T-helper 1 cell treated with Interleukin-12 subunit alpha and Interleukin-12 subunit beta and Interleukin-4 antibody, amounts not matched to agents 30 μg/mL and 1 μg/mL, for 36 hours (primary cell): Measurements from ENCODE around the gene STXBP2.

Source experiments
- H3K27ac Mint-ChIP-seq: one replicate; pipeline ENCODE4 v1.8.0; 2021; ENCODE audit warnings: mild to moderate bottlenecking, mixed read lengths
- H3K27me3 Mint-ChIP-seq: one replicate; pipeline ENCODE4 v1.8.0; 2021; ENCODE audit warnings: low read depth, mixed read lengths
- H3K36me3 Mint-ChIP-seq: one replicate; pipeline ENCODE4 v1.8.0; 2021; ENCODE audit warnings: low read depth, mixed read lengths
- H3K4me1 Mint-ChIP-seq: one replicate; pipeline ENCODE4 v1.8.0; 2021; ENCODE audit warnings: low read depth, mixed read lengths
- H3K4me3 Mint-ChIP-seq: one replicate; pipeline ENCODE4 v1.8.0; 2021; ENCODE audit warnings: mild to moderate bottlenecking, moderate library complexity, mixed read lengths
- H3K9me3 Mint-ChIP-seq: one replicate; pipeline ENCODE4 v1.8.0; 2021; ENCODE audit warnings: mixed read lengths

The STXBP2 gene

GRCh38 chr19:7607212-7607873 lies 29.6 kb upstream of the STXBP2 start:
- Mint-ChIP-seq H3K9me3 (no peaks in the 10 kb centered on the region), H3K4me1 (no peaks in the 10 kb centered on the region), H3K27me3 (no peaks in the 10 kb centered on the region), H3K36me3 (no peaks in the 10 kb centered on the region), H3K27ac (no peak overlapping the region), H3K4me3 (no peak overlapping the region)

GRCh38 chr19:7607874-7608560 lies 28.9 kb upstream of the STXBP2 start:
- Mint-ChIP-seq H3K27me3 (no peaks in the 10 kb centered on the region), H3K27ac (no peak overlapping the region), H3K9me3 (no peaks in the 10 kb centered on the region), H3K4me1 (no peaks in the 10 kb centered on the region), H3K36me3 (no peaks in the 10 kb centered on the region), H3K4me3 (no peak overlapping the region)

DNA sequence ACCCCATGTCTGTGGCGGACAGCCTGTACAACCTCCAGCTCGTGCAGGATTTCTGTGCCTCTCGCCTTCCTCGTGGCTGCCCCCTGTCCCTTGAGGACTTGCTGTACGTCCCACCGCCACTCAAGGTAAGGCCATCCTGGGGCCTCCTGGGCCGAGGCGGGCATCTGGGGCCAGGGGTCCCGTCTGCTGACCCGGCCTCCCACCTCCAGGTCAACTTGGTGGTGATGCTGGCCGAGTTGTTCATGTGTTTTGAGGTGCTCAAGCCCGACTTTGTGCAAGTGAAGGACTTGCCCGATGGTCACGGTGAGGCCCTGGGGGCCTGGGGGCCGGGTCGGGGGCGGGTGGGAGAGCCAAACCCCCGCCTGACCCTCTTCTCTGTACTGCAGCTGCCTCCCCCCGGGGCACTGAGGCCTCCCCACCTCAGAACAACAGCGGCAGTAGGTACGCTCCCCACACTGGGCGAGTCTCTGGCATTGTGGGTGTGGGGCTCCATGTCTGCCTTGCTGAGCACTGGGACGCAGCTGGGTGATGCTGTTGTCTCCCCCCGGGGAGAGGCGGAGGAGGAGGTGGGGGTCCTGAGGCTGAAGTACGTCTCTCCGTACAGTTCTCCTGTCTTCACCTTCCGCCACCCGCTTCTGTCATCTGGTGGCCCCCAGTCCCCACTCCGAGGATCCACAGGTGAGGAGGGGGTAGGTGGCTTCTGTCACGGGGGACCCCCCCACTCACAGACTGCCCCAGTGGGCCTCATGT lies 26.2 kb upstream of the STXBP2 start:
- H3K27me3 Mint-ChIP-seq = no peaks in the 10 kb centered on the region
- H3K36me3 Mint-ChIP-seq = no peaks in the 10 kb centered on the region
- H3K27ac Mint-ChIP-seq = no peak overlapping the region
- no peaks in the 10 kb centered on the region for H3K4me1 Mint-ChIP-seq
- H3K4me3 Mint-ChIP-seq = no peak overlapping the region
- no peaks in the 10 kb centered on the region for H3K9me3 Mint-ChIP-seq

DNA sequence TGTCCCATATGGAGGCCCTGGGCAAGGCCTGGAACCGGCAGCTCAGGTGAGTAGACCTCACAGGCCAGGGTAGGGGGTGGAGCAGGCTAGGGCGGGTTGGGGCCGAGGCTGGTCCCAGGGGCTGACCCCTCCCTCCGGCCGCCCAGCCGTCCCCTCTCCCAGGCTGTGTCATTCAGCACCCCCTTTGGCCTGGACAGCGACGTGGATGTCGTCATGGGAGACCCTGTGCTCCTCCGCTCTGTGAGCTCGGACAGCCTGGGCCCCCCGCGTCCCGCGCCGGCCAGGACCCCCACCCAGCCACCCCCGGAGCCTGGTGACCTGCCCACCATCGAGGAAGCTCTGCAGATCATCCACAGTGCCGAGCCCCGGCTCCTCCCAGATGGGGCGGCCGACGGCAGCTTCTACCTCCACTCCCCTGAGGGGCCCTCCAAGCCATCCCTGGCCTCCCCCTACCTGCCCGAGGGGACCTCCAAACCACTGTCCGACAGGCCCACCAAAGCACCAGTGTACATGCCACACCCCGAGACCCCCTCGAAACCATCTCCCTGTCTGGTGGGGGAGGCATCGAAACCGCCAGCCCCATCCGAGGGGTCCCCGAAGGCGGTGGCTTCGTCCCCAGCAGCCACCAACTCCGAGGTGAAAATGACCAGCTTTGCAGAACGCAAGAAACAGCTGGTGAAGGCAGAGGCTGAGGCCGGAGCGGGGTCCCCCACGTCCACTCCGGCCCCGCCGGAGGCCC lies 25.2 kb upstream of the STXBP2 start:
- H3K4me1 Mint-ChIP-seq = no peaks in the 10 kb centered on the region
- H3K9me3 Mint-ChIP-seq = no peaks in the 10 kb centered on the region
- no peak overlapping the region for H3K27ac Mint-ChIP-seq
- H3K36me3 Mint-ChIP-seq = no peaks in the 10 kb centered on the region
- H3K4me3 Mint-ChIP-seq = no peak overlapping the region
- no peaks in the 10 kb centered on the region for H3K27me3 Mint-ChIP-seq

GRCh38 chr19:7612282-7613274 lies 24.3 kb upstream of the STXBP2 start:
- H3K9me3 Mint-ChIP-seq = no peaks in the 10 kb centered on the region
- no peak overlapping the region for H3K27ac Mint-ChIP-seq
- H3K27me3 Mint-ChIP-seq = no peaks in the 10 kb centered on the region
- no peaks in the 10 kb centered on the region for H3K36me3 Mint-ChIP-seq
- no peak overlapping the region for H3K4me3 Mint-ChIP-seq
- no peaks in the 10 kb centered on the region for H3K4me1 Mint-ChIP-seq

DNA sequence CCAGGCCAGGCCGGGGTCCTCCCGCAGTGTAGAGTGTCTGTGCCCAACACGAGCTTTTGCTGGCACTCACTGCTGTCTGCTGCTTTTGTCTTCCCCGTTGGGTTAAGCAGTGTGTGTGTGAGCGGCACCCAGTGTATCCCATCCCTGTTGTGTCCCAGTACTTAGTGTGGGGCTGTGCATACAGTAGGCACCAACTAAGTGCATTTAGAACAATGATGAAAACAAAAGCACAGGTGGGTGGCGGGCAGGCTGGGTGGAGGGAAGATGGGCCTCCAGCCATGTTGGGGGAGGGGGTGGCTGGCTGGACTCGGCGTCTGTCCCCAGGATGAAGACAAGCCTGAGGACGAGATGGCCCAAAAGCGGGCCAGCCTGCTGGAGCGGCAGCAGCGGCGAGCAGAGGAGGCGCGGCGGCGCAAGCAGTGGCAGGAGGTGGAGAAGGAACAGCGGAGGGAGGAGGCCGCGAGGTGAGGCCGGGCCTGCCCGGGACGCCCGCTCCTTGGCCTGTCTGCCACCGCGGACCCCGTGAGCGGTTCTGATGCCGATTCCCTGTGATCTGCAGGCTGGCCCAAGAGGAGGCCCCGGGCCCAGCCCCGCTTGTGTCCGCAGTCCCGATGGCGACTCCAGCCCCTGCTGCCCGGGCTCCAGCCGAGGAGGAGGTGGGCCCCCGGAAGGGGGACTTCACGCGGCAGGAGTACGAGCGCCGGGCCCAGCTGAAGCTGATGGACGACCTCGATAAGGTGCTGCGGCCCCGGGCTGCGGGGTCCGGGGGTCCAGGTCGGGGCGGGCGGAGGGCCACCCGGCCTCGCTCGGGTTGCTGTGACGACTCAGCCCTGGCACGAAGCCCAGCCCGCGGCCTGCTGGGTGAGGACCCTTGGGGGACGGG lies 21.8 kb upstream of the STXBP2 start:
- Mint-ChIP-seq H3K4me3 (no peak overlapping the region), H3K27ac (no peak overlapping the region), H3K4me1 (no peaks in the 10 kb centered on the region), H3K36me3 (no peaks in the 10 kb centered on the region), H3K9me3 (no peaks in the 10 kb centered on the region), H3K27me3 (no peaks in the 10 kb centered on the region)

- Mint-ChIP-seq H3K27ac (no peak overlapping the region), H3K4me3 (no peak overlapping the region), H3K9me3 (no peaks in the 10 kb centered on the region)
Measured at GRCh38 chr19:7617172-7617571, 19.7 kb upstream of the STXBP2 start.

GRCh38 chr19:7617735-7618134 lies 19.2 kb upstream of the STXBP2 start:
- Mint-ChIP-seq H3K27ac (no peak overlapping the region), H3K4me1 (no peaks in the 10 kb centered on the region), H3K9me3 (no peaks in the 10 kb centered on the region), H3K36me3 (peaks cover 6% of the 10 kb centered on the region), H3K4me3 (no peak overlapping the region), H3K27me3 (no peaks in the 10 kb centered on the region)

More at GRCh38 chr19:7617172-7617571, 19.7 kb upstream of the STXBP2 start:
- H3K36me3 Mint-ChIP-seq = peaks cover 5% of the 10 kb centered on the region
- H3K4me1 Mint-ChIP-seq = no peaks in the 10 kb centered on the region
- H3K27me3 Mint-ChIP-seq = no peaks in the 10 kb centered on the region

- Mint-ChIP-seq H3K27ac (no peak overlapping the region), H3K36me3 (peaks cover 11% of the 10 kb centered on the region), H3K9me3 (no peaks in the 10 kb centered on the region), H3K4me1 (no peaks in the 10 kb centered on the region), H3K27me3 (no peaks in the 10 kb centered on the region), H3K4me3 (no peak overlapping the region)
Measured at GRCh38 chr19:7618348-7618747, 18.6 kb upstream of the STXBP2 start.

DNA sequence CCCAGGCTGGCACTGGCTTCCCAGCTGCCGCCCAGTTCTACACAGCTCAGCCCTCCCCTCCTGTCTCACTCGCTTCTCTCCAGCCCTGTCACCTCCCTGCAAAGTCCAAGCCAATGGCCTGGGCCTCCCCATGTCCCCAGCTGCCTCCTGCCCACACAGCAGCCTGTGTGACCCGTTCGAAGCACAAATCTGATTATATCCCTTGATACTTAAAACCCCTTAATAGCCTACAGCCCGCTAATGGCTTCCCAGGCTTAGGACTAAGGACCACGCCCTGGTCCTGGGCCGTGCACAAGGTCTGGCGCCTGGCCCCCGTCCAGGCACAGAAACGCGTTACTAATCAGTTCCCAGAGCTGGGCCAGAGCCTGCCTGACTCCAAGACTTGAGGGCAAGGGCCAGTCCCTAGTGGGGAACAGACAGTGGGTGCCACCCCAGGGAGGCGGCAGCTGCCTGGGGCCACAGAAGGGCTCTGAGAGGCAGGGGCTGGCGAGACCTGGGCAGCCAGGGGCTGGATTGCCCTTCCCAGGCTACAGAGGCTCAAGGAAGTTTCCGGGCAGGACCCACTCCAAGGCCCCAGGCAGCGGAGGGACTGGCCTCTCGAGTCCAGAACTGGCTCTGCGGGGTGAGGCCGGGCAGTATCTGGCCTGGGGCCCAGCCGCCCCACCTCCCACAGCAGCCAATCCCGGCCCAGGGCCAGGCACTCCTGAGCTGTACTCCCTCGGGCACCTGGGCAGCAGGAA lies 18.0 kb upstream of the STXBP2 start:
- Mint-ChIP-seq H3K36me3 (peaks cover 11% of the 10 kb centered on the region), H3K9me3 (no peaks in the 10 kb centered on the region), H3K27ac (no peak overlapping the region), H3K4me1 (no peaks in the 10 kb centered on the region), H3K27me3 (no peaks in the 10 kb centered on the region), H3K4me3 (no peak overlapping the region)

DNA sequence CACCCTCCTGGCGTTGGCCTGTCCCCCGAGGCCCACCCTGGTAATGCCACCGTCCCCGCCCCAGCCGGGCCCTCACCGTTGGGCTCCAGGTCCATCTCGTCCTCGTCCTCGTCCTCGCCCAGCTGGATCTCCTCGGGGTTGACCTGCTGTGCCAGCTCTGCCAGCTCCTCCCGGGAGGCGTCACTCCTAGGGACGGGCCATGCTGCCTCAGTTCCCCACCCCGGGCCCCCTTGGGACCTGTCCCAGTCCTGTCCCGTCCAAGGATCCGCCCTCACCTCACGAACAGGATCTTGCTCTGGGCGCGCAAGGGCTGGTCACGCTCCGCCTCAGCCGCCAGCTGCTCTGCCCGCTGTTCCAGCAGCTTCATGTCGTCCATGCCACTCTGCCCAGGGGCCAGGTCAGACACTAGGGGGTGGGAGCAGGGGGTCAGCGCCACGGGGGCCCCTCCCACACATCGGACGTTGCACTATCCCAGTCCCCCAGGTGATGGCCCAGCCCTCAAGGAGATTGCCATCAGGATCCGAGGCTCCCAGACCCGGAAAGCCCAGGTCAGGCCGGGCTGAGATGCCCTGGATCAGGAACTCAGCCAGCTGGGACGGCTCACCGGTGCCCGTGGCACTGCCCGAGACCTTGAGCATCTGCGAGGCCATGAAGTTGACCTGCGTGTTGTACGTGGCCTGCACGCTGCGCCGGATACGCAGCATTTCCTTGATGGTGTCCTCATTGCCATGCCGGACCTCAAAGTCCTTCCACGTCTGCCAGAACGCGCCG lies 17.1 kb upstream of the STXBP2 start:
- Mint-ChIP-seq H3K4me3 (no peak overlapping the region), H3K36me3 (peaks cover 13% of the 10 kb centered on the region), H3K27me3 (no peaks in the 10 kb centered on the region), H3K27ac (no peak overlapping the region), H3K4me1 (no peaks in the 10 kb centered on the region), H3K9me3 (no peaks in the 10 kb centered on the region)
